Neural crest cell (in vitro differentiated cells): ENCODE data around the gene TBX4. TPM values are rescaled to one million over a fixed set of nuclear protein-coding genes. Genes with fewer than 3 reads are reported as not detected.

ENCODE experiments used
- DNase-seq: peaks from one replicate; pipeline ENCODE4 v3.0.0; 2021; ENCODE audit warnings: low read depth, mixed read lengths, low spot score
- H3K27ac Mint-ChIP-seq: one replicate; pipeline ENCODE4 v1.8.0; 2021; ENCODE audit warnings: mild to moderate bottlenecking, mixed read lengths; ENCODE audit not compliant: unreplicated experiment
- H3K27me3 Mint-ChIP-seq: 2 replicates; pipeline ENCODE4 v1.8.0; 2021; ENCODE audit warnings: low read depth, mild to moderate bottlenecking, mixed read lengths
- H3K36me3 Mint-ChIP-seq: 2 replicates; pipeline ENCODE4 v1.8.0; 2021; ENCODE audit warnings: low read depth, mild to moderate bottlenecking, mixed read lengths
- H3K4me1 Mint-ChIP-seq: 2 replicates; pipeline ENCODE4 v1.8.0; 2021; ENCODE audit warnings: mixed read lengths
- H3K4me3 Mint-ChIP-seq: one replicate; pipeline ENCODE4 v1.8.0; 2021; ENCODE audit warnings: mild to moderate bottlenecking, mixed read lengths
- H3K9me3 Mint-ChIP-seq: 2 replicates; pipeline ENCODE4 v1.8.0; 2021; ENCODE audit warnings: mixed read lengths
- CTCF ChIP-seq: fragments of 200-600 bp; sonication (generic); conservative IDR thresholded peaks from 2 replicates; pipeline ENCODE4 v1.5.0; 2021; ENCODE audit warnings: antibody characterized with exemption, mild to moderate bottlenecking
- total RNA-seq: library from RNA; stranded (reverse); gene quantifications from 2 replicates; pipeline ENCODE4 v1.2.1, GENCODE V29; 2021

The TBX4 gene
- total RNA-seq, 1 donor from 2014 or later, result not detected

DNA sequence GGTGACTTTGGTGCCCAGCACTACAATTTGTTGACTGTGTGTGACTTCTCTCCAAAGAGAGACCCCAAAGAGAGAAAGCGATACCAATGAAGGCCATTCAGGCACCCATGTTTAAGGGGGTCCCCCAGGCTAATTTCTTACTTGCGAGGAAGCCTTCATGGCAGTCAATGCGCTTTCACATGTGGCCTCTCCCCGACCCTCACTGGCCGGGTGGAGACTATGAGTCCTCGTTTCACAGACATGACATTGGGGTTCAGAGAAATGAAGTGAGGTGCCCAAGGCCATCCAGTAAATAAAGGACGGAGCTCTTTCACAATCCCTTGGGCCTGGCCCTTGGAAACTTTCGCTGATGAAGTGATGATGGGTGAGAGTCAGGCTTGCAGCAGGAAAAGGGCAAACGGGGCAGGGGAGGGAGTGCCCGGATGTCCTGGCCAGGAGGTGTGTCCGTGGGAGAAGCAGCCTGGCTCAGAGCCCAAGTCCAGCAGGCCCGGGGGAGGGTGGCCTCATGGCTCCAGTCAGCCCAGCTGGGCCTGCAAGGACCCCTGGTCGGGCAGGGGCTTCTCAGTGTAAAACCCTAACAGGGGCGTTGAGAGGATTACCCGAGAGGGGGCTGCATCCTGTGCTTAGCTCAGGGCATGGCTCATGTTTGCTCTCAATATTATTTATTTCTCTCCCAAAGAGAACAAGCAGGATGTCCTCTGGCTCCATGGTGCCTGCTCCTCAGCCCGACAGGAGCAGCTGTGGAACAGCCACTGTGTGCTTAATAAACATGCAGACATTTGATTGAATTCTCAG lies 37.9 kb upstream of the TBX4 start:
- peaks cover 19% of the 10 kb centered on the region for H3K4me1 Mint-ChIP-seq
- no peaks in the 10 kb centered on the region for H3K36me3 Mint-ChIP-seq
- no peak for TF ChIP-seq CTCF
- peak overlapping the region; percentile 47 for H3K4me3 Mint-ChIP-seq
- peaks cover 32% of the 10 kb centered on the region for H3K27me3 Mint-ChIP-seq
- H3K9me3 Mint-ChIP-seq, result no peaks in the 10 kb centered on the region
- no peak overlapping the region for H3K27ac Mint-ChIP-seq
- no peak for DNase-seq

DNA sequence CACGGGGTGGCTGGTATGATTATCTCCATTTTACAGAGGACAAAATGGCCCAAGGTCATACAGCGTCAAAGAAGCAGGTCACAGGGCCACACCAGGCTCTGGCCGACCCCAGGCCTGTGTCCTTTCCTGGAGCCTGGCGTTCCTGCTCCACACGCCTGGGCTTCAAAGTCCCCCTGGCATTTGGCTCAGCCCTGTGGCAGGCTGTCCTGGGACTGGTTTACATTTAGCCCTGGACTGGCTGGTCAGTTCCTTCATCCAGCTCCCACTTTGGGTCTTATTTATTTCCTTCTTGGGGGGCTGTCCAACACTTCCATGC lies 37.3 kb upstream of the TBX4 start:
- Mint-ChIP-seq H3K9me3 (no peaks in the 10 kb centered on the region), H3K4me3 (peak overlapping the region; percentile 47), H3K27ac (no peak overlapping the region), H3K36me3 (no peaks in the 10 kb centered on the region), H3K27me3 (peaks cover 30% of the 10 kb centered on the region), H3K4me1 (peaks cover 20% of the 10 kb centered on the region)
- DNase-seq, result no peak
- TF ChIP-seq CTCF, result no peak

GRCh38 chr17:61415374-61416210 lies 36.6 kb upstream of the TBX4 start:
- peaks cover 23% of the 10 kb centered on the region for H3K27me3 Mint-ChIP-seq
- DNase-seq, result no peak
- no peak for TF ChIP-seq CTCF
- H3K4me1 Mint-ChIP-seq, result peaks cover 20% of the 10 kb centered on the region
- no peaks in the 10 kb centered on the region for H3K9me3 Mint-ChIP-seq
- H3K36me3 Mint-ChIP-seq, result no peaks in the 10 kb centered on the region
- H3K27ac Mint-ChIP-seq, result no peak overlapping the region
- H3K4me3 Mint-ChIP-seq, result peak overlapping the region; percentile 49

- peaks cover 18% of the 10 kb centered on the region for H3K4me1 Mint-ChIP-seq
- H3K9me3 Mint-ChIP-seq, result no peaks in the 10 kb centered on the region
- H3K27ac Mint-ChIP-seq, result no peak overlapping the region
- no peak for TF ChIP-seq CTCF
- DNase-seq, result no peak
- H3K27me3 Mint-ChIP-seq, result peaks cover 24% of the 10 kb centered on the region
- peak overlapping the region; percentile 49 for H3K4me3 Mint-ChIP-seq
- no peaks in the 10 kb centered on the region for H3K36me3 Mint-ChIP-seq
These were observed 36.0 kb upstream of the TBX4 start for GRCh38 chr17:61416211-61416539.

DNA sequence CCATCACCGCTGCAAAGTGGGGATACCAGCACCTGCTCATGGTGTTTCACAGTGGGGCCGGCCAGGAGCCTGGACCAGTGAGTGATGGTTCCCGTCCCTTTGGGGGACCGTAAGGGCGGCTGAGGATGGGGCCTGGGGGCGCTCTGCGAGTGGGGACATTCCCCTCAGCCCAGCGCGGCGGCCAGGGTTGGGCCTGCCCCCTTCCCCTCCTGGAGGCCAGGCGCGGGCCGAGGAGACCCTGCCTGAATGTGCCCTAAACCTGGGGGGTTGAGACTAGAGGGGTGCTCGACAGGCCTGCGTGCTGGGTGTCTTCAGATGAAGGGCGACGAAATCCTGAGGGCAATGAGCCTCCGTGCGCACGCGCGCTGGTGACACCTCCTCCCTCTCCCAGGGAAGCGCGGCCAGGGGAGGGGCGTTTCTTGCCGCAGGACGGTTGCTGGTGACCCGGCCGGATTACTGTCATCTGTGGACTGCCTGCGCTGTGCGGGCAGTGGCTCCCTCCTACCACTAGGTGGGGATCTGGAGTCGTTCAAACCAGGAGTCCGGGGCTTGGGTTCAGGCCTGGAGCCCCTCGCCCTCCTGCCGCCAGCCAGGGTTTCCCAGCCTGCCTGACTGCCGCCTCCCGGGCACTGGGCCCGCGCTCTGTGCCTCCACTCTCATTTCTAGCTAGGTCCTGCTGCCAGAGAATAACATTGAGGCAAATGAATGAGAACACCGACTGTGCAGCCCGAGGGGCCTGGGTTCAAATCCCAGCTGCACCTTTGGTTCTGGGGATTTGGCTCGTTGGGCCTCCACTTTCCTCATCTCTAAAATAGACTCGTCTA lies 35.5 kb upstream of the TBX4 start:
- peak overlapping the region; percentile 81 for H3K4me3 Mint-ChIP-seq
- H3K4me1 Mint-ChIP-seq, result peaks cover 18% of the 10 kb centered on the region
- H3K27ac Mint-ChIP-seq, result no peak overlapping the region
- H3K36me3 Mint-ChIP-seq, result no peaks in the 10 kb centered on the region
- H3K27me3 Mint-ChIP-seq, result peaks cover 26% of the 10 kb centered on the region
- DNase-seq, result peak; percentile 99
- peak; percentile 96 for TF ChIP-seq CTCF
- no peaks in the 10 kb centered on the region for H3K9me3 Mint-ChIP-seq
